Posterior vena cava (tissue), 2 donors: ENCODE data around the gene ITCH. TPM values are rescaled to one million over a fixed set of nuclear protein-coding genes. Genes with fewer than 3 reads are reported as not detected.
"Not testable (repeated sequence)": the region's sequence is repeated elsewhere in the genome, so short reads cannot be mapped to it uniquely, and the experiment has no call there.

Experiments
- DNase-seq: peaks from one replicate; pipeline ENCODE4 v3.0.0-alpha.2; 2020; ENCODE audit warnings: low spot score
- intact Hi-C, 2 donors: fragments of 100-400 bp; cut with DNase I; formaldehyde crosslinking; loops; one replicate each; pipeline versions ENCODE4 v1.14.1 to v1.14.2; 2022 to 2023
- total RNA-seq, 2 donors: library from RNA; stranded (reverse); fragmentation: NEBNext Ultra II Directional; extraction: Animal tissue kit (Norgen Biotek cat#: 25700); gene quantifications; one replicate each; pipeline ENCODE4 v1.2.1, GENCODE V29; 2021
- donor health status: DM: yes; HTN: yes; CAD: no.
- donor health status: DM: yes; HTN: yes; CAD: no.

ITCH gene
- total RNA-seq, 2 donors from 2014 or later: 51.8 to 64.8 TPM

DNA sequence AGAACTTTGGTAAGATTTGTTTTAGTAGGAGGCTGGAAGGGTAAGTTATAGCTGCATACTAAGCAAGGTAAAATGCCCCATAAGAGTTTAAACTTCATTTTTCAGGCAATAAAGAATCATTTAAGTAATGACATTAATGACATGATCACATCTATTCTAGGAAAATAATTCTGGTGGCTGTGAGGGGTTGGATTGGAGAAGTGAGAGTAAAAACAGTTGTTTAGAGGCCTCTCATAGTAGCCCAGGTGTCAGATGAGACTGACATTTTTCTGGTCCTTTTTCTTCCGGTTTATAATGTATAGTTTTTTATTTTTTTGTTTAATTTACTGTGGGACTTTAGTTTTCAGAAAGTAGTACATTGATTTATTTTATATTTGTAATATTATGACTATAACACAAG, 40.8 kb downstream of the ITCH start:
- intact Hi-C loops: no loop called here
- no peak for DNase-seq

DNA sequence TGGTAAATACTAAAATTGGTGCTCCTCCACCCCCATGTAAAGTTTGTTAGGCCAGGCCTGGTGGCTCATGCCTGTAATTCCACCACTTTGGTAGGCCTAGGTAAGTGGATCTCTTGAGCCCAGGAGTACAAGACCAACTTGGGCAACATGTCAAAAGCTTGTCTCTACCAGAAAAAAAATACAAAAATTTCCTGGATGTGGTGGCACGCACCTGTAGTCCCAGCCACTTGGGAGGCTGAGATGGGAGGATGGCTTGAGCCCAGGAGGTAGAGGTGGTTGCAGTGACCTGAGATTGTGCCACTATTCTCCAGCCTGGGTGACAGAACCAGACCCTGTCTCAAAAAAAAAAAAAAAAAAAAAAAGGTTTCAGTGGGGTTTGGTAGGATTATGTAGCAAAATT, 41.7 kb downstream of the ITCH start:
- DNase-seq: no peak
- intact Hi-C loops: no loop called here

DNA sequence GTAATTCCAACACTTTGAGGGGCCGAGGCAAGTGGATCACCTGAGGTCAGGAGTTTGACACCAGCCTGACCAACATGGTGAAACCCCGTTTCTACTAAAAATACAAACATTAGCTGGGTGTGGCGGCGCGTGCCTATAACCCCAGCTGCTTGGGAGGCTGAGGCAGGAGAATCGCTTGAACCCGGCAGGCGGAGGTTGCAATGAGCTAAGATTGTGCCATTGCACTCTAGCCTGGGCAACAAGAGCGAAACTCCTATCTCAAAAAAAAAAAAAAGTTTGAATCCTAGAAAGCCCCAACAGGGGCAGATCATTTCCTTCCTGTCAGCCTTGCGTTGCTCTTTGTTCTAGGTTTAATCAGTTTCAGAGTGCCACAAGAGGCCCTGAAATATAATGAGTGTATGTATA, 42.2 kb downstream of the ITCH start:
- intact Hi-C loops, DNase-seq: not testable (repeated sequence)

DNA sequence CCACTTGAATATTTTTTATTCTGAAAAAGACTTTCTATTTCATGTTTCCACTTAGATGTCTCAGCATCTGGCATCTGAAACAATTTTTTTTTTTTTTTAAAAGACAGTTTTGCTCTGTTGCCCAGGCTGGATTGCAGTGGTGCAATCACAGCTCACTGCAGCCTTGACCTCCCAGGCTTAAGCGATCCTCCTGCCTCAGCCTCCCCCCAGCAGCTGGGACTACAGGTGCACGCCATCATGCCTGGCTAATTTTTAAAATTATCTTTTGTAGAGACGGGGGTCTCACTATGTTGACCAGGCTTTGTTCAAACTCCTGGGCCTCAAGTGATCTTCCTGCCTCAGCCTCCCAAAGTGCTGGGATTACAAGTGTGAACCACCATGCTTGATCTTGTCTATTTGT, 42.9 kb downstream of the ITCH start:
- intact Hi-C loops, DNase-seq: not testable (repeated sequence)

DNA sequence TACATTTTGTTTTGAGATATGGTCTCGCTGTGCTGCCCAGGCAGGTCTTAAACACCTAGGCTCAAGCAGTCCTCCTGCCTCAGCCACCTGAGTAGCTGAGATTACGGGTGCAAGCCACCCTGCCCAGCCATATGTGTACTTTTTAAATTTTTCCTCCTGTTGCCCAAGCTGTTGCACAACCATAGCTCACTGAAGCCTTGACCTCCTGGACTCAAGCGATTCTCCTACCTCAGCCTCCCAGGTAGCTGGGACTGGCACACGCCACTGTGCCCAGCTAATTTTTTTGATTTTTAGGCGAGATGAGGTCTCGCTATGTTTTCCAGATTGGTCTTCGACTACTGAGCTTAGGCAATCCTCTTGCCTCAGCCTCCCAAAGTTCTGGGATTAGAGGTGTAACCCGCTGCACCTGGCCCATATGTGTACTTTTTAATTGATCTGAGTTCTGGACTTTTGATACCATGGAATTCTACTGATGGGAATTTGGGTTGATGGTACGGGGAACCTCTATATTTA, 44.9 kb downstream of the ITCH start:
- intact Hi-C loops: no loop called here
- no peak for DNase-seq

DNA sequence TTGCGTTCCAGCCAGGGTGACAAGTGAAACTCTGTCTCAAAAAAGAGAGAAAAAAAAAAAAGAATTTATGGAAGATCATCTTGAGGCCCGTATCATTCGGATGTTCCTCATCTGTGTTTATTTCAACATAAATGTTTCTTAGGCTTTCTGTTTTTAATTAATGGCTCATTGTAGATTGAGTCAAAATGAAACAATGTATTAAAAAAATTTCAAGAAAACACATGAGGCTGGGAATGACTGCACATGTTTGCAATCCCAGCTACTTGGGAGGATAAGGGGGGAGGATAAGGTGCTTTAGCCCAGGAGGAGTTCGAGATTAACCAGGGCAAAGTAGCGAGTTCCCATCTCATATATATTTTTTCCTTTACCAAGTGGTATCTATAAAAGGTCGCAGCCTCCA, 47.3 kb downstream of the ITCH start:
- no peak for DNase-seq
- intact Hi-C loops: no loop called here

DNA sequence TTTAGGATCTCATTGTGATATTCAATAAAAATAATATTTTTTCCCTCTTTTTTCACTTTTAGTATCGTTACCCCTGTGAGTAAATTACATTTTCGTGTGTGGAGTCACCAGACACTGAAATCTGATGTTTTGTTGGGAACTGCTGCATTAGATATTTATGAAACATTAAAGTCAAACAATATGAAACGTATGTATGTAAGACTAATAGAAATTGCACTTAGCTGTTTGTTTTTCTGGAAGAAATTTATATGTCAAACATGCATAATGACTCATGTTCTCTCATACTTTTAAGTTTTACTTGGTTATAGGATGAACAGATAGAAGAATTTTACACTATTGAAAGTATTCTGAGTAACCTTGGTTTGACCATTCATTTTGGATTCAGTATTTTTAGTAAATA, 49.4 kb downstream of the ITCH start:
- DNase-seq: no peak
- intact Hi-C loops: no loop called here

DNA sequence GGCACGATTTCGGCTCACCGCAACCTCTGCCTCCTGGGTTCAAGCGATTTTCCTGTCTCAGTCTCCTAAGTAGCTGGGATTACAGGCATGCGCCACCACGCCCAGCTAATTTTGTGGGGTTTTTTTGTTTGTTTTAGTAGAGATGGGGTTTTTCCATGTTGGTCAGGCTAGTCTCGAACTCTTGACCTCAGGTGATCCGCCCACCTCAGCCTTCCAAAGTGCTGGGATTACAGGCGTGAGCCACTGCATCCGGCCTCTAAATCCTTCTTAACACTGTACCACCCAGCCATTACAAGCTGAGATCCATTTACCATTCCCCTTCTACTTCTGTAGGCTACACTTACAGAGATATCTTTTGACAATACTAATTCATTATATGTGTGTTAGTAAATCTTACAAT, 51.5 kb downstream of the ITCH start:
- intact Hi-C loops: not testable (repeated sequence)

DNA sequence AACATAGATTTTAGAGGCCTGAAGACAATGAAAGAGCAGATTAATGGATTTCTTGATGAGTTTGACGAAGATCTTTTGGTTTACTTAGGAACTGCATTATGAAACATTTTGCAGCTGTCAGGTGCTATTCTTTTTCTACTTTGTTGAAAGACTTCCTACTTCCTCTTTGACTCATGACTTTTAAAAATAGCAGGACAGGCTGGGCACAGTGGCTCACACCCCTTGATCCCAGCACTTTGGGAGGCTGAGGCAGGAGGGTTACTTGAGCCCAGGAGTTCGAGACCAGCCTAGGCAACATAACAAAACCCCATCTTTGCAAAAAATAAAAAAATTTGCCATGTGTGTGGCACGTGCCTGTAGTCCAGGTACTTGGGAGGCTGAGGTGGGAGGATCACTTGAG, 52.0 kb downstream of the ITCH start:
- no peak for DNase-seq
- intact Hi-C loops: no loop called here

More for the DNA sequence above, 51.5 kb downstream of the ITCH start:
- DNase-seq: not testable (repeated sequence)

DNA sequence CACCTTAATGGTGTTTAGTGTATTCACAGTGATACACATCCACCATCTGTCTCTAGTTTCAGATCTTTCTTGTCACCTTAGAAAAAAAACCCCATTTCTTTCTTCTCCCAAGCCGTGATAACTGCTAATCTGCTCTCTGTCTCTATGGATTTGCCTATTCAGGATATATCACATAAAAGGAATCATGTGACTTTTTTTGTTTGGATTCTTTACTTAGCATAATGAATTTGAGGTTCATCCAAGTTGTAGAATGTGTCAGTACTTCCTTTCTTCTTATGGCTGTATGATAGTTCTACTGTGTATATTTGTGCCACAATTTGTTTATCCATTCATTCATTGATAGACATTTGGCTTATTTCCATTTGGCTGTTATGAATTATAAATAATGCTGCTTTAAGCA, 57.1 kb downstream of the ITCH start:
- no peak for DNase-seq
- intact Hi-C loops: no loop called here

DNA sequence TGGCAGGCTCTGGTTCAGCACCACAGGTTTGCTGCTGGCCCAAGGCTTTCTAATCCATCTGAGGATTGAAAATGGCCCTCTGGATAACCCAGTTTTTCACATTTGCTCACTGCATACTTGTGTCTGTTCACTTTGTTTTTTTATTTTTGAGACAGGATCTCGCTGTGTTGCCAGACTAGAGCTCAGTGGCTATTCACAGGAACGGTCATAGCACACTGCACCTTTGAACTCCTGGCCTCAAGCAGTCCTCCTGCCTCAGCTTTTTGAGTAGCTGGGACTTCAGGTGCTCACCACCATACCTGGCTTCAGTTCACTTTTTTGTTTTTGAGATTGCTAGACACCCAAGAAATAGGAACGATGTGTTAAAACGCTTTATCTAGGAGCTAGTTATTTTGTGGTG, 57.9 kb downstream of the ITCH start:
- no peak for DNase-seq
- intact Hi-C loops: no loop called here

DNA sequence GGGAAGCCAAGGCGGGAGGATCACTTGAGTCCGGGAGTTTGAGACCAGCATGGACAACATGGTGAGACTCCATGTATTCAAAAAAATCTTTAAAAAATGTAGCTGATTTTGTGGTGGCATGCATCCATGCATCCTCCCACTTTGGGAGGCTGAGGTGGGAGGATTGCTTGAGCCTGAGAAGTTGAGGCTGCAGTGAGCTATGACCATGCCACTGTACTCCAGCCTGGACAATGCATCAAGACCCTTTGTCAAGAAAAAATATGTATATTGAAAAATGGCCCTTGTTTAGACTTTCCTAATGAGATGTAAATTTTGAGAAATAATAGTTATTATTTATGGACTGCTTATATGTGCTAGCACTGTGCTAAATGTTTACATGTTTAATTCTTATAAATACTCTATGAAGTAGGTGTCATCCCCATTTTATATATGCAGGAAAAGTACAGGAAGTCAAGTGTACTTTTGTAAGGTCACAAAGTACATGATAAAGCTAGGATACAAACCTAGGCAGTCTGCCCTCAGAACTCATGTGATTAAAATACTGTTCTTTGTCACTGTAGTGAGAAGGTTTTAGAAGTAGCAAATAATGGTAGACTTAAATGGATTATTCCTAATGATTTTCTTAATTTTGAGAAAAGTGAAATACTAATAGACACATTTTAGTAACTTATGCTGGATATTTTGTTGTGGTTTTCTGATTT, 58.8 kb downstream of the ITCH start:
- no peak for DNase-seq
- intact Hi-C loops: no loop called here

DNA sequence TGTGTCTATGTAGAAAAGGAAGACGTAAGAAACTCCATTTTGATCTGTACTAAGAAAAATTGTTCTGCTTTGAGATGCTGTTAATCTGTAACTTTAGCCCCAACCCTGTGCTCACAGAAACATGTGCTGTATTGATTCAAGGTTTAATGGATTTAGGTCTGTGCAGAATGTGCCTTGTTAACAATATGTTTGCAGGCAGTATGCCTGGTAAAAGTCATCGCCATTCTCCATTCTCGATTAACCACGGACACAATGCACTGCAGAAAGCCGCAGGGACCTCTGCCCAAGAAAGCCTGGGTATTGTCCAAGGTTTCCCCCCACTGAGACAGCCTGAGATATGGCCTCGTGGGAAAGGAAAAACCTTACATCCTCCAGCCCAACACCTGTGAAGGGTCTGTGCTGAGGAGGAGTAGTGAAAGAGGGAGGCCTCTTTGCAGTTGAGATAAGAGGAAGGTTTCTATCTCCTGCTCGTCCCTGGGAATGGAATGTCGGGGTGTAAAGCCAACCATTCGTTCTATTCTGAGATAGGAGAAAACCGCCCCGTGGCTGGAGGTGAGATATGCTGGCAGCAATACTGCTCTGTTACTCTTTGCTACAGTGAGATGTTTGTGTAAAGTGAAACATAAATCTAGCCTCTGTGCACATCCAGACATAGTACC, 62.1 kb downstream of the ITCH start:
- DNase-seq, intact Hi-C loops: not testable (repeated sequence)

DNA sequence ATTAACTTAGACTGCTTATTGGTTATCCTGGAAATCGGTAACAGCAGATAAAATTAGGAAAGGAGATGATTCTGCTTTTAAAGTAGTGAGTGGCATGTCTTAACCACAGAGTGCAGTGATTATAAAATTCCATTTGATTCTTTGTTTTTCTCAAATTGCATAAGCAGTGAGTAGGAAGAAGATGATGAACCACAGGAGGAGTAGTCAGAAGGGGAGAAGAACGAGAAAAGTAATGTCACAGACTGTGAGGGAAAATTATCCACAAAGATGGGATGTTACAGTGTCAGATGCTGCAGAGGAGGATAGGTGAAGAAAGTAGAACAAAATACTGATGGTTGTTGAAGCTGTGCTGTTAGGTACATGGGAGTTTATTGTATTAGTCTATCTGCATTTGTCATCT, 63.0 kb downstream of the ITCH start:
- DNase-seq: no peak
- intact Hi-C loops: no loop called here

DNA sequence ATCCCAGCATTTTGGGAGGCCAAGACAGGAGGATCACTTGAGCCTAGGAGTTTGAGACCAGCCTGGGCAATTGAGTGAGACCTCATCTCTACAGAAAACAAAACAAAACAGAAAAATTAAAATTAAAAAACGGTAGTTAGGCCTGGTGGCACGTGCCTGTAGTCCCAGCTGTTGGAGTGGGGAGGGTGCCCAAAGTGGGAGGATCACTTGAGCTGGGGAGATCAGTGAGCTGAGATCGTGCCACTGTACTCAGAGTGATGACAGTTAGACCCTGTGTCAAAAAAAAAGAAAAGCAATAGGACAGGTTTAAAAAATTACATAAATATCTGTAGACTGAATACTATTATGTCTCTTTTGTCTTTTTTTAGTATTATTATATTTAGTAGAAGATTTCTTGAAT, 64.3 kb downstream of the ITCH start:
- DNase-seq: no peak
- intact Hi-C loops: no loop called here

DNA sequence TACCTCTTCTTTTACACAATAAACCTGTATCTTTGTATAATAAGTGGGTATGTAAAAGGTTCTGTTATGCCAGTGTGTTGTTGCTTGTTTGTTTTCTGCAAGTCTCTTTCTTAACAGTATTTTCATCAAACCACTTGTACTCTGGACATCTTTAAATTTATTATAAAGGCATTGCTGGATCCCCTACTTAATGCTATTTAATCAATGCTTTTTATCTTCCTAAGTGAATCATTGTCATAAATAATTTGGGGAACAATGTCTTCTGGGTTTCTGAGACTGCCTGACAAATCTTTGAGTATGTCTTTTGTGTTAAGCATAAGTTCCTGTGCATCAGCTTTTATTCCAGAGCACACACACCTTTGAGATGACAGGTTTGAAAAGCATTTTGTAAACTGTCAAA, 64.7 kb downstream of the ITCH start:
- intact Hi-C loops: no loop called here
- no peak for DNase-seq

DNA sequence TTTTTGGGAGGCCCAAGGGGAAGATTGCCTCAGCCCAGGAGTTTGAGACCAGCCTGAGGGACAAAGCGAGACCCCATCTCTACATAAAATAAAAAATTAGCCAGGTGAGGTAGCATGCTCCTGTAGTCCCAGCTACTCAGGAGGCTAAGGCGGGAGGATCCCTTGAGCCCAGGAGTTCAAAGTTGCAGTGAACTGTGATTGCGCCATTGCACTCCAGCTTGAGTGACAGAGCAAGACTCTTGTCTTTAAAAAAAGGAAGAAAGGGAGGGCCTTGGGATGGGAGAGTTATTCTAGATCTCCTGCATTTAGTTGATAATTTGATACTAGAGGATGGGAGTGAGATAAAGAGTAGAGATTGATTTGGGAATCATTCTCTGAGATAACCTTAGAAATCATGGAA, 68.1 kb downstream of the ITCH start:
- DNase-seq: no peak
- intact Hi-C loops: no loop called here

DNA sequence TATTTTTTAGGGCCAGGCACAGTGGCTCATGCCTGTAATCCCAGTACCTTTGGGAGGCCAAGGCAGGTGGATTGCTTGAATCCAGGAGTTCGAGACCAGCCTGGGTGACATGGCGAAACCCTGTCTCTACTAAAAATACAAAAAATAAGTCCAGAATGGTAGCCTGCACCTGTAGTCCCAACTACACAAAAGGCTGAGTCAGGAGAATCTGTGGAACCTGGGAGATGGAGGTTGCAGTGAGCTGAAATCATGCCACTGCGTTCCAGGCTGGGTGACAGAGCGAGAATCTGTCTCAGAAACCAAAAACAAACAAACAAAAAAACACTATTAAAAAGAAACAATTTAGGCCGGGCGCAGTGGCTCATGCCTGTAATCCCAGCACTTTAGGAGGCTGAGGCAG, 69.6 kb downstream of the ITCH start:
- DNase-seq, intact Hi-C loops: not testable (repeated sequence)

DNA sequence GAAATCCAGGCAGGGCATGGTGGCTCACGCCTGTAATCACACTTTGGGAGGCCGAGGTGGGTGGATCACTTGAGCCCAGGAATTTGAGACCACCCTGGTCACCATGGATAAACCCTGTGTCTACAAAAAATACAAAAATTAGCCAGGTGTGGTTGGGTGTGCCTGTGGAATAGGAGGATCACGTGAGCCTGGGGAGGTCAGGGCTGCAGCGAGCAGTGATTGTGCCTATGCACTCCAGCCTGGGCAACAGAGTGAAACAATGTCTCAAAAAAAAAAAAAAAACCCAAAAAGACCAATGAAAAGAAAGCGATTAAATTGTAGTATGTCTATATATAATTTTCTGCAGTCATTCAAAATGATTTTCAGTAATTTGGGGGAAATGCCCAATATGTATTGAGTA, 70.3 kb downstream of the ITCH start:
- no peak for DNase-seq
- intact Hi-C loops: no loop called here

DNA sequence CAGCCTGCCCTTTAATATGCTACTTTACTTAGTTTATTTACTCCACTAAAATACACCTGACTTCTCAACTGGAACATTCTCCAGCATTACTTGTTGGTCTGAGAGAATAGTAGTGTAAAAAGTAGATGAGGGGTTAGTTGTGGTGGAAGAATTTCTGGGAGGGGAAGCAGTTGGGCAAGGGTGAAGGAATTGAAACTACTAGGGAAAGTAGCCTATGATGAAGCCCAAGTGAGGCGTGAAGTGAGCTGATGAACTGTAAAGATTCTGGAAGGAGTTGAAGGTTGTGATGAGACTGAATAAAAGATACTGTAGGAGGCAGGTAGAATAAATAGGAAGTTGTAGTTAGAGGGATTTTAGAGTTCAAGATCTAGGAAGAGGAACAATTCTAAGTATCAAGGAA, 72.5 kb downstream of the ITCH start:
- no peak for DNase-seq

DNA sequence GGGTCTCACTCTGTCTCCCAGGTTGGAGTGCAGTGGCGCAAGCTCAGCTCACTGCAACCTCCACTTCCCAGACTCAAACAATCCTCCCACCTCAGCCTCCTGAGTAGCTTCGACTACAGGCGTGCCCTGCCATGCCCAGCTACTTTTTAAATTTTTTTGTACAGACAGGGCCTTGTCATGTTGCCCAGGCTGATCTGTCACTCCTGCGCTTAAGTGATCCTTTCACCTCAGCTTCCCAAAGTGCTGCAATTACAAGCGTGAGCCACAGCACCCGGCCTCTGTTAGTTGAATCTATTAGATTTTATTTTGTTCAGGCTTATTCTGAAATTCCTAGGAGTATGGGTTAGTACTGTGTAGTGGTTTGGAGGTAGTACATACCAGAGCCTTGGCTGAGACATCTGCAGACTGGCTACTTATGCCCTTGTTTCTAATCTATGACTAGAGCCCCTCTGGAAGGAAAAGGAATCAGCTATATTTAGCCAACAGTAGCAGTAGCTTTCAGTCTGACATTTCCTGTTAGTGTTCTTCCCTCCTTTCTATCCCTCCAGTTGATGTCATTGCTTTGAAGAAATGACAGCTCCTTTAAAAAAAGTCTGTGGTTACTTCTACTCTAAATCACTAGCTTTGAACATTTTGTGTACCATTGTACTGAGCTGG, 74.4 kb downstream of the ITCH start:
- intact Hi-C loops: no loop called here
- no peak for DNase-seq

More for the DNA sequence above, 72.5 kb downstream of the ITCH start:
- intact Hi-C loops: no loop called here
